Stimulated activated CD4-positive, alpha-beta T cell treated with anti-CD3 and anti-CD28 coated beads, TNF-alpha, amount 100 ng/mL, for 4 hours (primary cell): ENCODE measurements around the gene MACROD2.
"Not testable (repeated sequence)": the region's sequence is repeated elsewhere in the genome, so short reads cannot be mapped to it uniquely, and the experiment has no call there.

Experiments used
- DNase-seq, 3 experiments: peaks; one replicate each; pipeline ENCODE4 v3.0.0-alpha.2; 2020; ENCODE audit warnings: low read depth in 3 of 3

The MACROD2 gene

GRCh38 chr20:13995086-13995665, at the start of gene MACROD2:
TSS of gene MACROD2 (plus strand) at chr20:13995516.
- peak in 2 of 3 experiments; percentile 1 to 4 for DNase-seq

GRCh38 chr20:13947719-13948118, 47.6 kb upstream of the MACROD2 start:
- DNase-seq, result no peak

GRCh38 chr20:13953227-13953626, 42.1 kb upstream of the MACROD2 start:
- DNase-seq, result no peak

GRCh38 chr20:13960119-13960518, 35.2 kb upstream of the MACROD2 start:
- DNase-seq, result no peak

- DNase-seq, result no peak
These were observed 34.8 kb upstream of the MACROD2 start for GRCh38 chr20:13960525-13960924.

- no peak for DNase-seq
These were observed 11.1 kb upstream of the MACROD2 start for GRCh38 chr20:13984211-13984610.

- DNase-seq, result no peak
These were observed 4.9 kb upstream of the MACROD2 start, which contains the start of gene SEL1L2 for GRCh38 chr20:13990465-13990864. TSS of gene SEL1L2 (minus strand) at chr20:13990614. CDS start at chr20:13990534, 80 bp downstream.

- DNase-seq, result no peak
These were observed 4.0 kb upstream of the MACROD2 start for GRCh38 chr20:13991311-13991710.

GRCh38 chr20:13991955-13992354, 3.4 kb upstream of the MACROD2 start:
- DNase-seq, result not testable (repeated sequence)

- no peak for DNase-seq
These were observed 525 bp downstream of the MACROD2 start for GRCh38 chr20:13995841-13996240.

GRCh38 chr20:13996265-13996664, 949 bp downstream of the MACROD2 start:
- no peak for DNase-seq

GRCh38 chr20:14000917-14001316, 5.6 kb downstream of the MACROD2 start:
- DNase-seq, result no peak

- no peak for DNase-seq
These were observed 10.7 kb downstream of the MACROD2 start for GRCh38 chr20:14005996-14006395.

GRCh38 chr20:14009208-14009607, 13.9 kb downstream of the MACROD2 start:
- no peak for DNase-seq

GRCh38 chr20:14012671-14013070, 17.4 kb downstream of the MACROD2 start:
- DNase-seq, result no peak

- no peak for DNase-seq
These were observed 35.7 kb downstream of the MACROD2 start for GRCh38 chr20:14030991-14031390.

- DNase-seq, result no peak
These were observed 38.0 kb downstream of the MACROD2 start for GRCh38 chr20:14033310-14033709.

GRCh38 chr20:14036567-14036966, 41.3 kb downstream of the MACROD2 start:
- DNase-seq, result no peak

GRCh38 chr20:14044712-14045276, 49.5 kb downstream of the MACROD2 start:
- DNase-seq, result not testable (repeated sequence)

- DNase-seq, result no peak
These were observed 51.2 kb downstream of the MACROD2 start for GRCh38 chr20:14046534-14046933.

- DNase-seq, result no peak
These were observed 53.8 kb downstream of the MACROD2 start for GRCh38 chr20:14049111-14049510.

GRCh38 chr20:14051454-14051853, 56.1 kb downstream of the MACROD2 start:
- no peak for DNase-seq

- no peak for DNase-seq
These were observed 59.9 kb downstream of the MACROD2 start for GRCh38 chr20:14055127-14055742.
